Central memory CD8-positive, alpha-beta T cell (primary cell): Measurements from ENCODE around the gene CERS1.

ENCODE experiments used
- ATAC-seq: fragments of 150-1000 bp; cut with Tn5 transposase; replicated peaks from 2 replicates; pipeline ENCODE4 v1.10.0; 2022; ENCODE audit warnings: mild to moderate bottlenecking, moderate FRiP score, moderate number of reproducible peaks; ENCODE audit not compliant: poor library complexity, severe bottlenecking; ENCODE audit errors: extremely low read depth
- DNase-seq, 2 donors: peaks; one replicate each; pipeline ENCODE4 v3.0.0; 2021; ENCODE audit warnings: low spot score in 2 of 2
- H3K27ac Mint-ChIP-seq: one replicate; pipeline ENCODE4 v1.8.0; 2022; ENCODE audit warnings: low read depth, mild to moderate bottlenecking, moderate library complexity, mixed read lengths
- H3K27me3 Mint-ChIP-seq: one replicate; pipeline ENCODE4 v1.8.0; 2022; ENCODE audit warnings: mixed read lengths
- H3K36me3 Mint-ChIP-seq: one replicate; pipeline ENCODE4 v1.8.0; 2022; ENCODE audit warnings: mild to moderate bottlenecking, moderate library complexity, mixed read lengths; ENCODE audit not compliant: insufficient read depth
- H3K4me1 Mint-ChIP-seq: one replicate; pipeline ENCODE4 v1.8.0; 2022; ENCODE audit warnings: mixed read lengths
- H3K4me3 Mint-ChIP-seq: one replicate; pipeline ENCODE4 v1.8.0; 2022; ENCODE audit warnings: mild to moderate bottlenecking, moderate library complexity, mixed read lengths
- H3K9me3 Mint-ChIP-seq: one replicate; pipeline ENCODE4 v1.8.0; 2022; ENCODE audit warnings: mixed read lengths

The CERS1 gene

GRCh38 chr19:18889949-18890745, 5.8 kb downstream of the CERS1 start:
- no peak overlapping the region for H3K4me3 Mint-ChIP-seq
- no peak overlapping the region for H3K27ac Mint-ChIP-seq
- ATAC-seq (no peak), DNase-seq (no peak)
- no peaks in the 10 kb centered on the region for H3K36me3 Mint-ChIP-seq
- H3K4me1 Mint-ChIP-seq, result no peaks in the 10 kb centered on the region
- H3K9me3 Mint-ChIP-seq, result no peaks in the 10 kb centered on the region
- H3K27me3 Mint-ChIP-seq, result peaks cover 28% of the 10 kb centered on the region

DNA sequence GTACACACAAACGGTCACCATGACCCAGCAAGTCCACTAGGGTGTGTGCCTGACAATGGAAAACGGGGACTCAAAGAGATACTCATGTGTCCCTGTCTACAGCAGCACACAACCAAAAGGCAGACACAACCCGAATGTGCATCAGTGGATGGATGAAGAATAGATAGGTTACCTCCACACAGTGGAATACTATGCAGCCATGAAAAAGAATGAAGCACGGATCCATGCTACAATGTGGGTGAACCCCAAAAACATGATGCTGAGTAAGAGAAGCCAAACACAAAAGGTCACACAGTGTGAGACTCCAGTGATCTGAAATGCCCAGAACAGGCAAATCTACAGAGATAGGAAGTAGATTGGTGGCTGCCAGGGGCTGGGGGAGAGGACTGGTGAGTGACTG, 9.0 kb downstream of the CERS1 start:
- no peak overlapping the region for H3K27ac Mint-ChIP-seq
- no peaks in the 10 kb centered on the region for H3K9me3 Mint-ChIP-seq
- no peak overlapping the region for H3K4me3 Mint-ChIP-seq
- H3K27me3 Mint-ChIP-seq, result peaks cover 10% of the 10 kb centered on the region
- no peaks in the 10 kb centered on the region for H3K36me3 Mint-ChIP-seq
- ATAC-seq, result no peak
- peaks cover 12% of the 10 kb centered on the region for H3K4me1 Mint-ChIP-seq
- DNase-seq, result no peak

GRCh38 chr19:18883526-18884304, 12.2 kb downstream of the CERS1 start:
- no peak for ATAC-seq
- H3K4me1 Mint-ChIP-seq, result peaks cover 12% of the 10 kb centered on the region
- no peak overlapping the region for H3K27ac Mint-ChIP-seq
- DNase-seq, result no peak
- H3K9me3 Mint-ChIP-seq, result no peaks in the 10 kb centered on the region
- no peaks in the 10 kb centered on the region for H3K36me3 Mint-ChIP-seq
- no peak overlapping the region for H3K4me3 Mint-ChIP-seq
- H3K27me3 Mint-ChIP-seq, result peaks cover 10% of the 10 kb centered on the region

- ATAC-seq (no peak), DNase-seq (no peak)
- Mint-ChIP-seq H3K4me3 (no peak overlapping the region), H3K9me3 (no peaks in the 10 kb centered on the region), H3K4me1 (peaks cover 12% of the 10 kb centered on the region), H3K27ac (peak overlapping the region; percentile 14), H3K36me3 (no peaks in the 10 kb centered on the region), H3K27me3 (peaks cover 2% of the 10 kb centered on the region)
Observed at GRCh38 chr19:18881491-18881890, 14.5 kb downstream of the CERS1 start.

GRCh38 chr19:18879579-18880373, 16.2 kb downstream of the CERS1 start:
- Mint-ChIP-seq H3K36me3 (no peaks in the 10 kb centered on the region), H3K27me3 (no peaks in the 10 kb centered on the region), H3K9me3 (no peaks in the 10 kb centered on the region), H3K27ac (no peak overlapping the region), H3K4me3 (no peak overlapping the region), H3K4me1 (peaks cover 12% of the 10 kb centered on the region)
- ATAC-seq, result peak; percentile 52
- no peak for DNase-seq

DNA sequence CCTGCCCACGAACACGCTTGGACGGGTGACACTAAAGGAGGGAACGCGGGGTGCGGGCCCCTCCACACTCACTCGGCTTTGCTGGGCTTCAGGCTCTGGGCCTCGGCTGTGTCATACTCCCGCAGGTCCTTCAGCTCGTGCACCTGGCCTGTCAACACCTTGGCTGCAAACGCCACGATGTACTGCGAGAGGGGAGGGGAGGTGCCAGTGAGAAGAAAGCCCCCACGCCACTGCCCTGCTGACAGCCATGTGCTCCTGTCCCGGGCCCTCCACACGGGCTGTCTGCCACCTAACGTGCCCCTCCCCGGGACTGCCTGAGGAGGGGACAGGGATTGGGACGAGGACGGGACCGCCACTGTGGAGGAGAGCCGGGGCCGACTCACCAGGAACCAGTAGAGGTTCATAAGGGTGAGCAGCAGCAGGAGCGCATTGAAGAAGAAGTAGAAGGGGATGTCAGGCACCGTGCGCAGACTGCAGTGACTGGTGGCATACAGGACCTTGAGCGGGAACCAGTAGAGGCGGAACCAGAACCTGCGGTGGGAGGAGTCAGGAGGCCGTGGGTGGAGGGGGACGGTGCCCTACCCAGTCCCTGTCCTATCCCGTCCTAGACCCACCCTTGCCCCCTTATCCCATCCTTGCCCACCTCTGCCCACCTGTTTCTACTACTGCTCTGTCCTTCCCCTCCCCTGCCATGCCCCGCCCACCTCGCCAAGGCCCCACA, 16.9 kb downstream of the CERS1 start:
- H3K9me3 Mint-ChIP-seq, result no peaks in the 10 kb centered on the region
- no peak overlapping the region for H3K4me3 Mint-ChIP-seq
- DNase-seq (no peak), ATAC-seq (no peak)
- no peaks in the 10 kb centered on the region for H3K27me3 Mint-ChIP-seq
- no peaks in the 10 kb centered on the region for H3K36me3 Mint-ChIP-seq
- peaks cover 10% of the 10 kb centered on the region for H3K4me1 Mint-ChIP-seq
- H3K27ac Mint-ChIP-seq, result no peak overlapping the region

DNA sequence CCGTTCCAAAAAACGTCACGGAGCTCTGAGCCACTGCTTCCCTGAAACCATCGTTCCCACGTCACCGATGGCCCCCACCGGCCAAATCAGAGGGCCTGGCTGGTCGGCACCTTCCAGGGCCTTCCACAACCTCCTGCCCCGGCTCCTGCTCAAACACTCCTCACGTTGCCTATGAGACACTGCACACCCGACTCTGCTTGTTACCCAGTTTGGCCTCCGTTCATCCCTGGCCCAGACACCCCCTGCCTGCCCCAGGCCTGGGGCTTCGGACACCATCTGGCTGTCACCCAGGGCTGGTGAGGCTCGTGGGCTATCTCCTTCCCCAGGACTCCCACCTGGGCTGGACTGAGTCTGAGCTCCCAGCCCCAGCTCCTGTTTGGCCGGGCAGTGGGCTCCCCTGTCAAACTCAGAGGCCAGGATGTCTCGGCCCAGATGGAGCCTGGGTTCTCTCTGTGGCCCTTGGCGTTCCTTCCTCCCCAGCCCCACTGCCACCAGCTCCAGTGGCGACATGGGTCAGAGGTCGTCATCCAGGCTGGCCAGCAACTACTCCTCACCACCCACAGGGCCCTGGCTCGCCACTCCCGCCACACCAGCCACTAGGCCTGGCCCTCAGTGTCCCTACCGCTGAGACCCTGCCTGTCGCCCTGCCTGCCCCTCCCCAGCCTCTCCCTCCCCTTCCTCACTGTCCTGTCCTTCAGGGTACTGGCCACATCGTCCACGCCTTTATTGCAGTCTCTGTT, 17.7 kb downstream of the CERS1 start:
- ATAC-seq (no peak), DNase-seq (no peak)
- H3K27ac Mint-ChIP-seq, result no peak overlapping the region
- H3K36me3 Mint-ChIP-seq, result no peaks in the 10 kb centered on the region
- no peak overlapping the region for H3K4me3 Mint-ChIP-seq
- peaks cover 2% of the 10 kb centered on the region for H3K4me1 Mint-ChIP-seq
- H3K27me3 Mint-ChIP-seq, result no peaks in the 10 kb centered on the region
- no peaks in the 10 kb centered on the region for H3K9me3 Mint-ChIP-seq

DNA sequence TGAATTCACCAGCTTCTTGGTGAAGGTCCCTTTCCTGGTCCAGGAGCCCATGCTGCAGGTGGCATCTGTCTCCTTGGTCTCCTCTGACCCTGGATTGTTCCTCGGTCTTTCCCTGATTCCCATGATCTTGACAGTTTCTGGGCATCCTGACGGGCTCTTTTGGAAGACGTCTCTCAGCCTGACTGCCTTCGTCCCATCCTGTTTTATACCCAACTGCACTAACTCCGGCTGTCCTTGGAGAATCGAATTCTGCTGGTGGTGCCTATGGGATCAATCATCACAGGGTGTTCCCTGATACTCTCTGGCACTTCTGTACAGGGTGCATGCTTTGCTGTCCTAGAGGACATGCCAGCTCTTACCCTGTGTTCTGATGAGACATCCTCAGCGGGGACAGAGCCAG, 19.1 kb downstream of the CERS1 start:
- H3K4me3 Mint-ChIP-seq, result no peak overlapping the region
- H3K9me3 Mint-ChIP-seq, result no peaks in the 10 kb centered on the region
- no peak for DNase-seq
- H3K36me3 Mint-ChIP-seq, result peaks cover 1% of the 10 kb centered on the region
- ATAC-seq, result no peak
- no peak overlapping the region for H3K27ac Mint-ChIP-seq
- peaks cover under 1% of the 10 kb centered on the region for H3K4me1 Mint-ChIP-seq
- no peaks in the 10 kb centered on the region for H3K27me3 Mint-ChIP-seq

DNA sequence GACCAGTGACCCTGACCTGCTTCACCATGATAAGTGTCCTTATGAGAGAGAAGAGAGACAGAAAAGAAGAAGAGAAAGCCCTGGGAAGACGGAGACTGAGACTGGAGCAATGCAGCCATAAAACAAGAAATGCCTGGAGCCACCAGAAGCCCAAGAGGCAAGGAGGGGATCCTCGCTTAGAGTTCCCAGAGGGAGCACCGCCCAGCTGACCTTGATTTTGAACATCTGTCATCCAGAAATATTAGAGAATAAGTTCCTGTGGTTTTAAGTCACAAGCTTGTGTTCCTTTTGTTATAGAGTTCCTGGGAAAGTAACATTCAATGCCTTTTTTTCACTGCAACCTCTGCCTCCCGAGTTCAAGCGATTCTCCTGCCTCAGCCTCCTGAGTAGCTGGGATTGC, 20.2 kb downstream of the CERS1 start:
- DNase-seq, result no peak
- Mint-ChIP-seq H3K4me1 (peaks cover 10% of the 10 kb centered on the region), H3K36me3 (peaks cover 1% of the 10 kb centered on the region), H3K27me3 (no peaks in the 10 kb centered on the region), H3K27ac (no peak overlapping the region), H3K4me3 (no peak overlapping the region), H3K9me3 (no peaks in the 10 kb centered on the region)
- no peak for ATAC-seq

DNA sequence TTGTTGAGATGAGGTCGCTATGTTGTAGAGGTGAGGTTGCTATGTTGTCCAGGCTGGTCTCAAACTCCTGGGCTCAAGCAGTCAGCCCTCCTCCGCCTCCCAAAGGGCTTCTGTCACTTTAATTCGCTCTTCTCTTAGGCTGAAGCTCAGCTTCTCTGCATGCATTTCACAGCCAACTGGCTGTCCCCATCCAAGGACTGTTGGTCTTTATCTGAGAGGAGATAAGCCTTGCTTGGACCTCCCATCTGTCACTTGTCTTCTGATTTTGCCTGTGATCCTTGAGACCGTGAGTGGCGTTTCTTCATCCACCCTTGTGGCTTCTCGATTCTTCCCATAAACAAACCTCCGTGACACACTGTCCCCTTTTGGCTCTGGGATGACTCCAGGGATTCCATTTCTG, 24.4 kb downstream of the CERS1 start:
- ATAC-seq (no peak), DNase-seq (no peak)
- no peaks in the 10 kb centered on the region for H3K9me3 Mint-ChIP-seq
- H3K36me3 Mint-ChIP-seq, result peaks cover 13% of the 10 kb centered on the region
- H3K27me3 Mint-ChIP-seq, result no peaks in the 10 kb centered on the region
- H3K27ac Mint-ChIP-seq, result no peak overlapping the region
- no peak overlapping the region for H3K4me3 Mint-ChIP-seq
- H3K4me1 Mint-ChIP-seq, result peaks cover 12% of the 10 kb centered on the region

- H3K36me3 Mint-ChIP-seq, result peaks cover 21% of the 10 kb centered on the region
- no peaks in the 10 kb centered on the region for H3K9me3 Mint-ChIP-seq
- DNase-seq (no peak), ATAC-seq (no peak)
- H3K27ac Mint-ChIP-seq, result peak overlapping the region; percentile 59
- peak overlapping the region; percentile 16 for H3K4me3 Mint-ChIP-seq
- peaks cover 12% of the 10 kb centered on the region for H3K4me1 Mint-ChIP-seq
- H3K27me3 Mint-ChIP-seq, result no peaks in the 10 kb centered on the region
Observed at GRCh38 chr19:18870531-18871172, 25.3 kb downstream of the CERS1 start.
